ENCODE measurements around the gene NBAS. TPM values are rescaled to one million over a fixed set of nuclear protein-coding genes. Genes with fewer than 3 reads are reported as not detected.

The NBAS gene
- total and polyA plus RNA-seq, 9 of the 15 experiments (the other 6 are each of a cell fraction or from before 2014, with no cell fraction given), result 15.3 to 94.4 (median 69.9) TPM

GRCh38 chr2:15560140-15560987 lies 770 bp downstream of the NBAS start (continued):
- TF ChIP-seq NR1H2 (CRISPR knock-in tag; IDR thresholded peaks at IDR 0.05), result no peak
- no peak for TF ChIP-seq LEF1 (IDR thresholded peaks at IDR 0.05)
- peak; percentile 37 for TF ChIP-seq RBBP5 (IDR thresholded peaks at IDR 0.05; ENCODE audit: borderline replicate concordance, insufficient read depth, low read length, poor library complexity, severe bottlenecking)

GRCh38 chr2:15559379-15560139 lies 1.6 kb downstream of the NBAS start:
- Histone ChIP-seq H3K9me3 (replicated peaks; ENCODE audit: control insufficient read depth, insufficient read depth, low read depth, low read length) (no peaks in the 10 kb centered on the region), H2AFZ (ENCODE audit: low read depth, low read length) (no peak overlapping the region; the same call in 1 of the 2 replicates), H4K20me1 (replicated peaks; ENCODE audit: control insufficient read depth, insufficient read depth, low read length) (no peaks in the 10 kb centered on the region), H3K27ac (ENCODE audit: extremely low read depth, low read depth, low read length) (peak overlapping the region; percentile 95), H3K36me3 (ENCODE audit: control insufficient read depth, insufficient read depth, low read length) (peaks cover 23% of the 10 kb centered on the region; the same call in 2 of the 3 replicates), H3K4me3 (peak overlapping the region; percentile 76), H3K9ac (ENCODE audit: insufficient read depth in 1 of 2, low read depth in 2 of 2, low read length in 2 of 2) (peak overlapping the region in 1 of 2 experiments; percentile 92; a peak in 2 of 4 replicates), H3K79me2 (ENCODE audit: control insufficient read depth, insufficient read depth, low read length) (peaks cover 75% of the 10 kb centered on the region), H3K4me1 (replicated peaks in 1 of 2; ENCODE audit: control insufficient read depth in 2 of 2, insufficient read depth in 2 of 2, low read length in 2 of 2) (peaks cover 25 to 47% of the 10 kb centered on the region in 2 experiments), H3K4me2 (ENCODE audit: insufficient read depth, low read length) (peak overlapping the region; percentile 94), H3K27me3 (ENCODE audit: control insufficient read depth in 2 of 2, insufficient read depth in 2 of 2, low read length in 2 of 2) (no peaks in the 10 kb centered on the region), H3K9me1 (ENCODE audit: control insufficient read depth, insufficient read depth, low read length) (no peaks in the 10 kb centered on the region)
- in situ Hi-C loops (cut with MboI), result no loop called here
- ATAC-seq, result peak; percentile 2; the same call in 2 of the 3 replicates
- ChIA-PET POLR2A (interaction anchor here (0.7 to 2.4 kb wide), 7 partner anchors 10 to 490 kb away, joined by 3 to 13 read pairs (median 3); no protein-coding TSS in a partner anchor), CTCF (ENCODE audit: low intra/inter-chr PET ratio) (no interaction called here)
- WGBS (ENCODE audit: insufficient coverage, low coverage, missing lambda C conversion rate), result 3% methylated on average over 6 of the region's 6 CpGs
- no TSS peak for BruUV-seq (replicated peaks)
- no peak for FAIRE-seq
- intact Hi-C loops (cut with micrococcal nuclease), result no loop called here
- peak in 3 of 4 experiments; percentile 20 to 29 (median 24) for DNase-seq (ENCODE audit: extremely low read depth in 1 of 4, low spot score in 3 of 4)
- TF ChIP-seq POLR2H (tag; IDR thresholded peaks at IDR 0.05; ENCODE audit: low read depth) (0 out of 2 replicates have a peak, but pooled peaks have one; percentile 36), RBFOX2 (IDR thresholded peaks at IDR 0.05; ENCODE audit: low read depth, low read length) (peak; percentile 47; the same call in 1 of the 2 replicates), ATF7 (IDR thresholded peaks at IDR 0.05) (no peak), RBM22 (IDR thresholded peaks at IDR 0.05; ENCODE audit: low read depth, low read length, poor library complexity, severe bottlenecking) (no peak), ZFP30 (CRISPR knock-in tag; IDR thresholded peaks at IDR 0.05; ENCODE audit: borderline replicate concordance) (no peak), ZNF589 (CRISPR knock-in tag; IDR thresholded peaks at IDR 0.05; ENCODE audit: low read depth) (0 out of 2 replicates have a peak, but pooled peaks have one; percentile 20), ARID3A (IDR thresholded peaks at IDR 0.05; ENCODE audit: borderline replicate concordance, low read depth, low read length) (0 out of 2 replicates have a peak, but pooled peaks have one; percentile 36), ZNF780A (CRISPR knock-in tag; IDR thresholded peaks at IDR 0.05) (no peak), NR0B1 (IDR thresholded peaks at IDR 0.05; ENCODE audit: partially characterized antibody) (no peak)

All from K562 (cell line).